ENCODE results near the gene CAMTA2. TPM values are rescaled to one million over a fixed set of nuclear protein-coding genes. Genes with fewer than 3 reads are reported as not detected.

The CAMTA2 gene
- total RNA-seq, 1 donor from 2014 or later = 12.5 TPM

- Mint-ChIP-seq H3K36me3 (ENCODE audit: low read depth) (peaks cover 16% of the 10 kb centered on the region), H3K4me1 (peaks cover 33% of the 10 kb centered on the region), H3K27ac (ENCODE audit: unreplicated experiment) (no peak overlapping the region), H3K4me3 (no peak overlapping the region), H3K9me3 (no peaks in the 10 kb centered on the region), H3K27me3 (ENCODE audit: low read depth) (no peaks in the 10 kb centered on the region)
- DNase-seq (ENCODE audit: low read depth, low spot score) = peak; percentile 85
- TF ChIP-seq CTCF (conservative IDR thresholded peaks at IDR 0.05) = no peak
Measured at GRCh38 chr17:4966844-4967538, 20.5 kb downstream of the CAMTA2 start.

- no peak for TF ChIP-seq CTCF (conservative IDR thresholded peaks at IDR 0.05)
- Mint-ChIP-seq H3K9me3 (no peaks in the 10 kb centered on the region), H3K4me1 (peaks cover 31% of the 10 kb centered on the region), H3K27me3 (ENCODE audit: low read depth) (no peaks in the 10 kb centered on the region), H3K36me3 (ENCODE audit: low read depth) (peaks cover 15% of the 10 kb centered on the region), H3K27ac (ENCODE audit: unreplicated experiment) (peak overlapping the region; percentile 8), H3K4me3 (peak overlapping the region; percentile 77)
- DNase-seq (ENCODE audit: low read depth, low spot score) = no peak
Measured at GRCh38 chr17:4965311-4965986, 22.0 kb downstream of the CAMTA2 start.

- H3K36me3 Mint-ChIP-seq (ENCODE audit: low read depth) = peaks cover 8% of the 10 kb centered on the region
- peak overlapping the region; percentile 67 for H3K27ac Mint-ChIP-seq (ENCODE audit: unreplicated experiment)
- peaks cover 11% of the 10 kb centered on the region for H3K4me1 Mint-ChIP-seq
- no peak for TF ChIP-seq CTCF (conservative IDR thresholded peaks at IDR 0.05)
- peak overlapping the region; percentile 40 for H3K4me3 Mint-ChIP-seq
- no peak for DNase-seq (ENCODE audit: low read depth, low spot score)
- no peaks in the 10 kb centered on the region for H3K9me3 Mint-ChIP-seq
- no peaks in the 10 kb centered on the region for H3K27me3 Mint-ChIP-seq (ENCODE audit: low read depth)
Measured at GRCh38 chr17:4960279-4960922, 27.1 kb downstream of the CAMTA2 start.

DNA sequence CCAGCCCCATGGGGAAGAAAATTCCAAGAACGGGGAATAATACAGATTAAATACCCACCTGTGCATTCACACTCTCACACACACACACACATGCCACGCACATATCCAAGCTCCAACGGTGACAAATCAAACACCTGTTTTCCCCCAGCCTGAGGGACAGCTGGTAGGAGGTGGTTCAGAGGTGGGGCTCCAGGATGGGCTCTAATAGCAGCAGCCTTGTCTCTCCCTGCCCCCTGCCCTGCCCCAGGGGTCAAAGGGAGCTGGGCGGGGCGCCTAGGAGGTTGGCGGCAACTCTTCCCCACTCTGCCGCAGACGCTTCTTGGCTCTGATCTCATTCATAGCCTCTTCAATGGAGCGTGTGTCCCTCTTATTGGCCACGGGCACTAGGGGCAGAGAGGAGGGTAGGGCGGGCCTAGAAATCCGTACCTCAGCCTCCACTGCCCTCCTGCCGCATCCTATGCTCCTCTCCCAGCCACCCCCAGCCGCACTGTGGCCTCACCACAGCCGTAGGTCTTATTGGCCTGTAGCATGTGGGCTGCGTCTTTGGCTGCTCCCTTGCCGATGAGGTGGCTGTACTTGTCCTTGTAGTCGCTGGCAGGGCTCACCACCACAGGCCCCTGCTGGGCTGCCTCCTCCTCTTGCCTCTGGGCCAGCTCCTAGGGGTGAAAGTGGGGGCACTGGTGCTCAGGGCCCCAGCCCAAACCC lies 28.1 kb downstream of the CAMTA2 start:
- Mint-ChIP-seq H3K4me3 (no peak overlapping the region), H3K4me1 (peaks cover 8% of the 10 kb centered on the region), H3K27ac (ENCODE audit: unreplicated experiment) (no peak overlapping the region), H3K9me3 (no peaks in the 10 kb centered on the region), H3K27me3 (ENCODE audit: low read depth) (no peaks in the 10 kb centered on the region), H3K36me3 (ENCODE audit: low read depth) (peaks cover 5% of the 10 kb centered on the region)
- no peak for DNase-seq (ENCODE audit: low read depth, low spot score)
- TF ChIP-seq CTCF (conservative IDR thresholded peaks at IDR 0.05) = no peak

GRCh38 chr17:4958102-4958501 lies 29.4 kb downstream of the CAMTA2 start:
- no peak for DNase-seq (ENCODE audit: low read depth, low spot score)
- no peaks in the 10 kb centered on the region for H3K27me3 Mint-ChIP-seq (ENCODE audit: low read depth)
- H3K36me3 Mint-ChIP-seq (ENCODE audit: low read depth) = peaks cover 5% of the 10 kb centered on the region
- H3K27ac Mint-ChIP-seq (ENCODE audit: unreplicated experiment) = no peak overlapping the region
- no peak for TF ChIP-seq CTCF (conservative IDR thresholded peaks at IDR 0.05)
- H3K9me3 Mint-ChIP-seq = no peaks in the 10 kb centered on the region
- peaks cover 8% of the 10 kb centered on the region for H3K4me1 Mint-ChIP-seq
- no peak overlapping the region for H3K4me3 Mint-ChIP-seq

Measured in neural crest cell (in vitro differentiated cells).